SHP77 treated with DMSO at 0.1 percent for 48 hours (cell line): ENCODE results near the gene SPTBN1.
"Not testable (repeated sequence)": the region's sequence is repeated elsewhere in the genome, so short reads cannot be mapped to it uniquely, and the experiment has no call there.

ENCODE experiments used
- DNase-seq: peaks from one replicate; lab custom pipeline; 2025; lab: John Stamatoyannopoulos, UW

Gene SPTBN1

DNA sequence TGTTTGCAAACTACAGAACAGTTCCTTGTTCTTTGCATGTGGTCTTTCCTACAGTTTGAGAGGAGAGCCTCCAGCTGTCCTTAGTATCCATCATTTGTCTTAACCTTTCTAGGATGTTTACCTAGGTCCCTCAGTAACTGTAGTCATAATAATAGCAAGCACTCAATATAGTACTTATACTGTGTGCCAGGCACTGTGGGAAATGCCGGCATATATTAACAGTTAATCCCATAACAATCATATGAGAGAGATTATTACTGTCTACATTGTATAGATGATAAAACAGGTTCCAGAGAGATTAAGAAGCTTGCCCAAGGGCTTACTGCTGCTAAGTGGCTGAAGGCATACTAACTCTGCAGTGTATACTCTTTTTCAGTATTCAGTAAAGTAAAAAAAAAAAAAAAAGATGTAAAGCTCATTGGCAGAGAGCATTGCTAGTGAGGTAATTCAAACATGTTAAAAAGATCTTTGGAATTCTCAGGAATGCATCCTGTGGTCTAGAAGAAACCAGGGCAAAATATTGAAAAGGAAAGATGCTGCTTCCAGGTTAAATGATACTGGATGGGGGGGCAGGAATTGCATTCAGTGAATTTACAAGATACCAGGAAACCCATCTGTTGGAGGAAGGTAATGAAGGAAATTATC lies 72.3 kb downstream of the SPTBN1 start:
- DNase-seq: no peak

DNA sequence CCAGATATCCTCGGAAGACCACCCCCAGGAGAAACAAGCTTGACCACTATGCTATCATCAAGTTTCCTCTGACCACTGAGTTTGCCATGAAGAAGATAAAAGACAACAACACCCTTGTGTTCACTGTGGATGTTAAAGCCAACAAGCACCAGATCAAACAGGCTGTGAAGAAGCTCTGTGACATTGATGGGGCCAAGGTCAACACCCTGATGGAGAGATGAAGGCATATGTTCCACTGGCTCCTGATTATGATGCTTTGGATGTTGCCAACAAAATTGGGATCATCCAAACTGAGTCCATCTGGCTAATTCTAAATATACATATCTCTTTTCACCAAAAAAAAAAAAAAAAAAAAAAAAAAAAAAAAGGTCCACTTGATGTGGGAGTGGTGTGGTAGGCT lies 73.4 kb downstream of the SPTBN1 start:
- DNase-seq: not testable (repeated sequence)

DNA sequence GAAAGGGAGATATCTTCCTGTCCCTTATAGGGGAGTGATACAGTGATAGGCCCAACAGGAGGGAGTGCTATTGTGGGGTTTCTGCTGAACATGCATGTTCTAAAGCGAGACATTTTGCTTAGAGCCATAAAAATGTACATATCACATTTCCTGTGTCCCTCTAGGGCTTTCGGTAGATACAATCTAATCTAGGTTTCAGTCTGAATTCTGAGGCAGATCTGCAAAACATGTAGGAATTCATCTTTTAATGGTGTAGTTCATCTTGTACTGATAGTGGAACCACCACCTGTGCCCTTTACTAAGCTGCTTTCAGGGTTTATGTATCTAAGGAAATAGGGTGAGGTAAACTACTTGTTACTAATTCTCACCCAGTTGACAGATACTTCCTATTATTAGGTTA lies 73.8 kb downstream of the SPTBN1 start:
- DNase-seq: no peak

DNA sequence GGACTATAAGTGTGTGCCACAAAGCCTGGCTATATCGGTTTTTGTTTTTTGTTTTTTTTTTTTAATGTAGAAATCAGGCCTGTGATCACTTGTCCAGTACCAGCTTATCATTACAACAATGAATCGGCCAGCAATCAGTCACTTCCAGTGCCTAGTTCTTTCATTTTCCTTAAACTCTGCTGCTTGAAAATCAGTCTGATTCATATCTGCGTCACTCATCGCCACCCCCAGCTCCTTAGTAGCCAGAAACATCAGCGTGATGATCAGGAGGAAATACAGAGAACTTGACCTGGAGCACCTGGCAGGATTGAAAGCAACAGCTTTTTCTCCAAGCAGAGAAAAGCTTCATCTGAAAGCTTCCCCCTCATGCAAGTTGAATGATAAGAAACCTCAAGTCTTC lies 75.4 kb downstream of the SPTBN1 start:
- DNase-seq: no peak

DNA sequence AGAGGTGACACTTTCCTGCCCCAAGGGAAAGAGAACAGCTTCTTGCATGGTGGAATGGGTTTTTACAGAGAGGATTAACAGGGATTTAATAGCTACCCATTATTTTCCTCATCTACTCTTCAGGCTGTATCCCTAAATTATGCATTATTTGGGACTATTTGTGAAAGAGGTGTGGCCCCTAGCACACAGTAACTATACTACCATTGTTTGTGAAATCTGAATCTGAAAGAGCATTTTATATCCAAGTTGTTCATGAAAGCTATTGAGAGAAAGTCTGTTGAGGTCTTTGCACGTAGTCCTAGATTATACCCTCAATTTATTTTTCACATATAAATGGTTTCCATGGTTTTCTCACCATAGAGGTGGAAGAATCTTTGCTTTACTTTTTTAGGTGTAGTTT lies 78.1 kb downstream of the SPTBN1 start:
- DNase-seq: no peak

DNA sequence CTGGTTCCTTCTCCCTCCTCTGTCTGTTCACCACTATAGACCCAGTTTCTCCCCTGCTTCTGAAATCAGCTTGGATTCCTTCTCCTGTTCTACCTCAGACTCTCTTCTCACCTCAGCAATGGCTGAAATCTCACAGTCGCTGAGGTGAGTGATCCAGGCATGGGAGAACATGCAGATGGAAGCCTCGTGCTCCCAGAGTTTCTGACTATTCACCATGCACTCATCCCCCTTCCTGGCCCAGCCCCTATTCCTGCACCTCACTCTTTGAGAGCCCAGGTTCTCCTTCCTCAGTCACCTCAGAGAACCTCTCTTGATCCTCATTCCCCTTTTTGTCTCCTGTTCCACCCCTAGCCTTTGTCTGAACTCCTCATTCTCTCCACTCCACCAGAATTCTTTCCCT lies 78.5 kb downstream of the SPTBN1 start:
- DNase-seq: no peak

DNA sequence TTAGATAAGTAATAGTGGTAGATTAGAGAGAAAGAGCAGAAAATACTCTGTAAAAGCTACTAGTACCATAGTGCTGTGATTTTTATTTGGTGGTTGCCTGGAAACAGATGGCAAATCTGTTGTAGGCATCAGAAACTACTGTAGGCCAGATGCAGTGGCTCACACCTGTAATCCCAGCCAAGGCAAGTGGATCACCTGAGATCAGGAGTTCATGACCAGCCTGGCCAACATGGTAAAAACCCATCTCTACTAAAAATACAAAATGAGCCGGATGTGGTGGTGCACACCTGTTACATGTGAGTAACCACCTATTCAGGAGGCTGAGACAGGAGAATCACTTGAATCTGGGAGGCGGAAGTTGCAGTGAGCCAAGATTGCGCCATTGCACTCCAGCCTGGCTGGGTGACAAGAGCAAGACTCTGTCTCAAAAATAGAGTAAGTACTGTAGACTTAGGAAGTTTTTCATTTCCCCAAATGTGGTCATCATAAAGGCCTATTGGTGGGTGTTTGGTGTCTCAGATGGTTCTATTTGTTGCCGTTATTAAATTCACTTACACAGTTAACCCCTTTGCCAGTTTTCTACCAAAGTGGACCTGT lies 79.6 kb downstream of the SPTBN1 start:
- no peak for DNase-seq

DNA sequence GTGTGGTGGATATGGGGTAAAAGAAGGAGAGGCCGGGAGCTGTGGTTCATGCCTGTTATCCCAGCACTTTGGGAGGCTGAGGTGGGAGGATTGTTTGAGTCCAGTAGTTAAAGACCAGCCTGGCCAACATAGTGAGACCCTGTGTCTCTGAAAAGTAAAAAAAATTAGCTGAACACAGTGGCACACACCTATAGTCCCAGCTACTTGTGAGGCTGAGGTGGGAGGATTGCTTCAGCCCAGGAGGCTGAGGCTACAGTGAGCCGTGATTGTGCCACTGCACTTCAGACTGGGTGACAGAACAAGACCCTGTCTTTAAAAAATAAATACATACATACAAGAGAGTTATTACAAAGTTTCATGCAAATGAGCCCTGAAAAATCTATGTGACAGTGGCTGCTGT lies 80.6 kb downstream of the SPTBN1 start:
- no peak for DNase-seq

DNA sequence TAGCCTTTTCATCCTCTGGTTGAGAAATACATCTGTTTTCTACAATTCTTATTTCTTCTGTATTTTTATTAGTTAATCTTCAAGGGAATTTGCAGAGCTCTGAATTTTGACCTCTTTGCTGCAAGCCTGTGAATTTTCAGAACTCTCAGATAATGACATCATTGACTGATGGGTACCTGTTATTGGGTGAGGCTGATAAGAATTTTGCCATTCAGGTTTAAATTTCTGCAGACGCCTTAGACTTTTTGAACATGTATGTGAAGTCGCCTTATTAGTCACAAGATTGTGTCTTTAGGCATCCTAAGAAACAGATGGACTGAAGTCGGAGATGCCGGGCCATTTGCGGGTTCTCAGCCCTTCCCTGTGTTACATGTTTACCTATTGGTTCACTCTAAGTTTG lies 82.4 kb downstream of the SPTBN1 start:
- DNase-seq: no peak

DNA sequence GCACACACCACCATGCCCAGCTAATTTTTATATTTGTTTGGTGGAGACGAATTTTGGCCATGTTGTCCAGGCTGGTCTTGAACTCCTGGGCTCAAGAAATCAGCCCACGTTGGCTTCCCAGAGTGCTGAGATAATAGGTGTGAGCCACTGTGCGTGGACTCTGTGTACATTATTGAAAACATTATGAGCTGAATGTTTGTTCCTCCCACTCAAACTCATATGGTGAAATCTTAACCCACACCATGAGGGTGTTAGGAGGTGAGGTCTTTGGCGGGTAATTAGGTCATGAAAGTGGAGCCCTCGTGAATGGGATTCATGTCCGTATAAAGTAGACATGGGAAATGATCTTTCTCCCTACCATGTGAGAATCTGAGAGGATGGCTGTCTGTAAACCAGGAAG lies 83.6 kb downstream of the SPTBN1 start:
- DNase-seq: no peak

DNA sequence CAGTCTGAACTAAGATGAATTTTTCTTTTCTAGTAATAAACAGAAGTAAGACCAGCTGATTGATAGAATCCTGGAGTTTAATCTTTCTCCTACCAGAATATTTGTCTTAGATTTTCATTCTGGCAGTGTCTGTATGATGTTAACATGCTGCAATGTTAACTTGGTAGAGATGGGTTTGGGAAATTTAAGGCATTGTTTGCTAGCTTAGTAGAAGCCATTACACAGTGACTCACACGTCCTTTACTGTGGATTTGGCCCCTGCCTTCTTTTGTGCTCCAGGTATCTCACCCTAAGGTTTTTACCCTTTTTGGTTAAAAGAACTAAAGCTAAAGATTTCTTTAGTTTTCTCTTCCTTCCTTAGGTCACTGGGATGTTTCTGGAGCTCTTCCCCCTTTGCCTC lies 84.1 kb downstream of the SPTBN1 start:
- DNase-seq: no peak

DNA sequence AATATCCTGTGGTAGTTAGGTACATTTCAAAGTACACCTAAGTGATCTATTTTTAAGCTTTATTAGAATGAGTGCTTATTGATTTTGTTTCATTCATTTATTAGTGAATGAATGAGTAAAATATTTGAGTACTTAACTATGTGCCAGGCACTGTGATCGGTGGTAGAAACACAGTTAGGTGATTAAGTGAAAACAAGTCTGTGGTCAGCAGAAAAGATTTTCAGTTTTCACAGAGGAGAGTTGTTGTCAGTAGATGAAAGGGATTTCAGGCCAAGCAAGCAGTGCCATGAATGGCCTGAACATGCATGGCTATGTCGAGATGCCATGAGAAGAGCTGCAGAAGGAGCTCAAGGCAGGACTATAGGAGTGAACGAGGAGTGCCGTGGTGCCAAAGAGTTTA lies 85.9 kb downstream of the SPTBN1 start:
- no peak for DNase-seq

DNA sequence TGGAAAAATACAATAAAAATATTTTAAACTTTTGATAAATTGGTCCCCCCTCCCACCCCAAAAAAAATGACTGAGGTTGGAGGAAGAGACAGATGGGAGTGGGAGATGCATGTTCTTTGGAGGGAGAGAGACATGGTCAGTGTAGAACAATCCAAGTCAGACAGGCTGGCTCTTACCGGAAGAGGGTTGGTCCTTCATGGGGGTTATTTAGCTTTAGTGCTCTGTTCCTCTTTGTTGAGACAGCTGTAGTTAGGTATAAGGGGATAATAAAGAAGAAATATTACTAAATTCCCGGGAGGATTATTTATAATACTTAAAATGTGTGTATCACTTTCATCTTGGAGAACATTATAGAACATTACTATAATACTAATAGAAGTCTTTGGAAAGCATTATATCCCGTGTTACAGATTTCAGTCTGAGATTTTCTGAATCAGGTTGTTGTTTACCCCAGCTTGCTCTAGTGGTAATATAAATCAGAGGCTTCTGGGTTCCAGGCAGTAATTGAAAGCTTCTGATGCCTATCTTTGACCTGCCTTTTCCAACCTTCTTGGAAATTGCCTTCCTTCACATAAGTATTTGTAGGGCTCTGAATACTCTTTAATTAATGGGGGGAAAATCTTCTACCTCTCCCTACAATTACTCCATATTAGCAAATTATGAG lies 87.7 kb downstream of the SPTBN1 start:
- DNase-seq: no peak

DNA sequence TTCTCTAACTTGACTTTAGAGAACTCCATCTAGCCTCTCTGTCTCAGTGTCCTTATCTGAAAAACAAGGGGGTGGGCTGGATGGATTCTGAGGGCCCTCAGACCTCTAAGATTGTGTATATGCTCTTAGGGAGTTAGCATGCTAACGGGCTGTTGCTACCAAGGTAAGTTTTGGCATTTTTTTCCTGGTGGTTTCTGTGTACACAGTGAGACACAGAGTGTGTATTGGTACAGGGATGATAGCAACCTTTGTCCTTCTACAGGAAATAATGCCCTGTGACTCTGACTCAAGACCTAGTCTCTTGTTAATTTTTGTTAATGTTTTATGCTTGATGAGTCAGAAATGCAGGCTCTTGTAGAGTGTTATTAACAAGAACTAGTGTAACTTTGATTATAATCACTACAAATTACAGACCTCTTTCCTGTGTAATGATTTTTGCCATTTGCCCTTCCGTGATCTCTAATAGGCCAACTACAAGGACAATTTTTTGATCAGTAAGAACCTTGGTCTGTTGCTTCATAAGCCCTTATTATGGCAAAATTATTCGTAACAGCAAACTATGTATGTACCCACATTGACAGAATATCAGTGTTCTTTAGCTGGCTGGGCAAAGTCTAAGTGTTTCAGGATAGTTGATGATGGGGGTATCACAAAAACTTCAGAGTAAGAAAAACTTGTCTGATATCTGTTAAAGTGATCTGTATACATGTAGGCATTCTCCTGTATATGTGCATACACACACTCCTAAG lies 89.7 kb downstream of the SPTBN1 start:
- DNase-seq: no peak

DNA sequence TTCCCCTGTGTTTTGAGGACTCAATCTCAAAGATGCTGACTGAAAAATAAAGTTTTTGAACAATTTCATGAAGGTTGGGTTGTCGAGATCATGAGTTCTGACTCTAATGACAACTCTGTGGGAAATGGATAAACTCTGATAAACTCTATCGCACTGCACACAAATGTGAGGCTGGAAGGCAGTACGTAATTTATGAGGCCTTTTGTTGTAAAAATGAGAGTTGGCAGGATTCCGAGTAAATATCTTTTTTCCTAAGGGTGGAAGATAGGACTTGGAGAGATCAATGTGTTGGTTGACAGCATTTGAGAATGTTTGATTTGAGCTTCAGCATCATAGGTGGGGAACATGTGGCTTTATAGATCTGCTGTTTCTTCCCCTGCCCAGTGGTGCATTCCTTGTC lies 90.4 kb downstream of the SPTBN1 start:
- no peak for DNase-seq

DNA sequence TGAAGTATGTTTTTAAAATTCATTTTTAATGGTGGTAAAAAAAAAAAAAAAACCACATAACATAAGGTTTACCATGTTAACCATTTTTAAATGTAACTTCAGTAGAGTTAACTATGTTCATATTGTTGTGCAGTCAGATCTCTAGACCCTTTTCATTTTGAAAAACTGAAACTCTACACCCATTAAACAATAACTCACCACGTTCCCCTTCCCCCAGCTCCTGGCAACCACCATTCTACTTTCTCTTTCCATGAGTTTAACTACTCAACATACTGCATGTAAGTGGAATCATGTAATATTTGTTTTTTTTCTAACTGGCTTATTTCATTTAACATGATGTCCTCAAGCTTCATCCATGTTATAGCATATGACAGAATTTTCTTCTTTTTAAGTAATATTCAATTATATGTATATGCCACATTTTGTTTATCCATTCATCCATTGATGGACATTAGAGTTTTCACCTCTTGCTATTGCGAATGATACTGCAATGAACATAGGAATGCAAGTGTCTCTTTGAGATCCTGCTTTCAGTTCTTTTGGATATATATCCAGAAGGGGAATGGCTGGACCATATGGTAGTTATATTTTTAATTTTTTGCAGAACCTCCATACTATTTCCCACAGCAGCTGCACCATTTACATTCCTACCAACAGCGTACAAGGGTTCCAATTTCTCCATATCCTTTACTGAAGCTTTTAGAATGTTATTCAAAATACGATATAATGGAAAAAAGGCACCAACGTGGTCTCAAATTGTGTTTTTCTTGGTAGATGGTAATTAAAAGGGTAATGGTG lies 91.0 kb downstream of the SPTBN1 start:
- DNase-seq: no peak

DNA sequence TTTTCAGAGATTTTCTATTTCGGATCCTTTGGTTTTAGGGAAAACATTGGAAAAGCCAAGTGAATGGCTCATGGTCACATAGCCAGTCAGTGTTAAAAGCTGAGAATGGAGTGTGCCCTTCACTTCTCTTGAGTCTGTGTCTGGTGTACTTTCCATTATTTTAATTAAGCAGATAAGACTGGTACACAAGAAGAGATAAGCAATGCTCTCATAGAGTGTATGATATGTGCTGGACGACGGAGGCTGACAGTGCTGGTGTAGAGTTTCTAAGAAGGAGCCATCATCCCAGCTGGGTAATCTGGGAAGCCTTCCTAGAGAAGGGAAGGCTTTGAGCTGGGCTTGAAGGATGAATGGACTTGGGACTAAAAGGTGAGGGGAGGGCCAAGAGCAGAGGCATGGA lies 93.3 kb downstream of the SPTBN1 start:
- no peak for DNase-seq

DNA sequence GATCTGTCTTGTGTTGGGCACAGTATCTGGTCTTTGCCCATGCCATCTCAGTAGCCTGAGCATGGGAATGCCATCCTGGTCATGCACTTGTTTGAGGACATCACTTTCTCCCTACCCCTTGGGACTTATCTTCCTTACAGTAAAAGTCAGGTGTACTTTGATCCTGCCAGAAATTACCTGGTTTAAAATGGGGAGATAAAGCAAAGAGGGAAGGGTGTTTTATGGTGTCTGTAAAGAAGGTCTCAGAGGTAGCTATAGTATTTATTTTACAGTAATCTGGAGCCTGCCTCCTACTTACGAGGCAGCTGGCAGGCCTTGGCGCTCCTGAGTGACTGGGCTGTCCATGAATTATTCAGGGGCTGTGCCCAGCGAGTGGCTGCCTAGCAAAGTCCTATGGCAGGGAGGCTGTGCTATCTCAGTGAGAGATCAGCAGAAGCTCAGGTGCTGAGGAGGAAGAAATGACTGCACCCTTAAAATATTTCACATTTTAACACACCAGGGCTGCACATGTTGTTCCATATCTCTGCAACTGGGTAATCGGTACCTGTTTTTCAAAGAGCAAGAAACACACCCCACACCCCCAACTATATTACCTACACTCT lies 93.9 kb downstream of the SPTBN1 start:
- DNase-seq: no peak

DNA sequence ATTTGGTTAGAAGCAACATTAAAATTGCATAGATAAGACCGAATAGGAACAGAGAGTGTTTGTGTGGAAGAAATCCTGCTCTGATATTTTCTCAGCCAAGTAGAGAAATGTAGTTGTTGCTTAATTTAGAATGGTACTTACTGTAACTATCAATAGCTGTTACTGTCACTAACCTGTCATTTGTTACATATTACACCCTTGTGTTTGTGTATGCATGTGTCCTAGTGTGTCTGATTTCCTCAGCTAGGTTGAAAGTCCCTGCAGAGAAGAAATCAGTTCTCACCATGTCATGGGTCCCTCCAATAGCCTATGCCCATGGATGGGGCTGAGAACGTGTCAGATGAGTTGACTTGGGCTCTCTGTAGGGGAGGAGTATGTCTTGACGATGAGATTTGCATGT lies 94.4 kb downstream of the SPTBN1 start:
- DNase-seq: no peak

DNA sequence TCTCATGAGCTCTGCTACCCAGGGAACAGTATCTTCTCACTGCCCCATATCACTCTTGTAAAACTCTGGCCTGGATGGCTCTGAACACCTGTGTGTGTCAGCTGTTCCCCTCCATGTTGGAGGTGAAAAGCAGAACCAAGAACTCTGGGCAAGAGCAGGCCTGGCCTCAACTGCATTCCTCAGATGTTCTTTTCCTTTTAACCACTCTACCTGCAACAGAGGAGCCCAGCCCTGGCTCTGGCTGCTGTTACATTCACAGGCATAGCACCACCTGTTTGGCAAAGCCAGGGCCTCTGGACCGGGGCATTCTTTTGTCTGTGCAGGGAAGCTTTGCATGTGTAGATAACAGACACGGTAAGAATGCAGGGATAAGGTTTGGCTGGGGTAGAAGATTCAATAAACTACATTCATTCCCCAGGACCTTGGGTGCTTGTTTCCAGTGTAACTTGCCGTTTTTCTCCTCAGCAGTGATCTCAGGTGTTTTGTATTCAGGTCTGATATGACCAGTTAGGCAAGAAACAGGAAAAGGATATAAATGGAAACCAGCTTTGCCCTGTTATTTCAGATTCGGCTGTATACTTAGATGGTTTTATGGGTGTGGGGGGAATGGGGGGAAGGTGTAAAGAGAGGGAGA lies 95.1 kb downstream of the SPTBN1 start:
- no peak for DNase-seq

DNA sequence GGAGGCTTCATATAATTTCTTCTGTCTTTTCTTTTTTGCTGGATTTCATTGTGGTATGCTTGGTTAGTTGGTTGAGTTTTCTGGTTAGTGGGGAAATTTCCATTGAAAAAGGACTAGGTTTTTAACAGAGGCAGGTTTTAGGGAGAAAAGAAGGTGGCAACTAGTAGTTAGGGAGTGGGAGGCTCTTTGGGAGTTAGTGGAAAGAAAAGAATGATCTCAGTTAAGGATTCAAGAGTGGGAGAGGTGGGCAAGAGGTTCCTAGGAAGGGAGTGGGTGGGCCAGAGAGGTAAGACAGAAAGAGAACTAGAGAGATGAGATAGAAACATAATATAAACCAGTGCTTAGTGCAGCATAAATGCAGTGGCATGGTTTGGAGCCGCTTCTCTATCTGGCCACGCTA lies 96.9 kb downstream of the SPTBN1 start:
- no peak for DNase-seq
